ENCODE results near the gene NAGPA. TPM values are rescaled to one million over a fixed set of nuclear protein-coding genes. Genes with fewer than 3 reads are reported as not detected.
"Not testable (repeated sequence)": the region's sequence is repeated elsewhere in the genome, so short reads cannot be mapped to it uniquely, and the experiment has no call there.

Gene NAGPA
- 33.1 and 36.6 TPM in 2 replicates for polyA plus RNA-seq
- polyA minus RNA-seq = 14.4 and 23.6 TPM in 2 replicates

DNA sequence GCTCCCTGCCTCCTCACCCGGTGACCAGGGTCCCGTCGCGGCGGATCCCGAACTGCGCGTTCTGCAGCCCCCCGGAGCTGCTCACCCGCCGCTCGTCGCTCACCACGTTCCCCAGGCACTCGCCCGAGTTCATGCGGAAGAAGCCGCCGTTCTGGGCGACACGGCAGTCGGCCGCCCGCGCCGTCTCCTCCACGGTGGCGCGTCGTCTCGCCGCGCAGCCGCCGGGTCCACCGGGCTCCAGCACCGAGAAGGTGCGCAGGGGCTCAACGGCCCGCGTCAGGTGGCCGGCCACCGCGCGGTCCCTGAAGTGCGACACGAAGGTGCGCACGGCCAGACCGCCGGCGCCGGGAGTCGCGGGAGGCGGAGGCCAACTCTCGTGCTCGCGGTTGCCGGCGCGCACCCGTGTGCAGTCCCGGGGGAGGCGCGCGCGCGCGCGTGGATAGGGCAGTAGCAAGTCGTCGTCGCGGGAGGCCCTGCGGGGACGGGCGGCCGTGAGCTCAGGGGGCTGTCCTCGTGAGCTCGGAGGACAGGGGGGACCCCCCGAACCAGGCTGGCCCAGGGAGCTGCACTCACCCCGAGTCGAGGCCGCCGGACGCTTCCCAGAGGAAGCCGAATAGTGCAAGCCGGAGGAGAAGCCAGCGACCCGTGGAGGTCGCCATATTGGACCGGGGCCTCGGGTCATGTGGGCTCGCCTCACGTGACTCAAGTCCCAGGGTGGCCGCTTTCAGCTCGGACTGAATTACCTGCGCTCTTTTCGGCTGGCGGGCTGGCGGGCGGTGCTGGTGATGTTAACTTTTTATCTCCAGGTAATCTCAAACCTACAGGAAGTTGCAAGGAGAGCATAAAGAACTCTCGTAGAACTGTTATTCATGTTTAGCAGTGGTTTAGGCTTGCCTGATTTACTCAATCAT is at the start of gene NAGPA:
Gene NAGPA (minus strand): TSS at position 680 of the 911 bp plus-strand sequence. CDS start 21 bp downstream, at position 659.
- H3K9me2 ChIP-seq (ENCODE audit: insufficient read depth, low read length) = no peaks in the 10 kb centered on the region
- no peaks in the 10 kb centered on the region for H3K9me3 ChIP-seq (ENCODE audit: low read length)
- H3K4me3 ChIP-seq (ENCODE audit: low read length) = peak within 1 kb of the TSS; percentile 94
- no peaks in the 10 kb centered on the region for H3K36me3 ChIP-seq (ENCODE audit: insufficient read depth, low read length)
- H4K20me1 ChIP-seq (ENCODE audit: insufficient read depth) = no peaks in the 10 kb centered on the region
- peak; percentile 46 for TF ChIP-seq SMC3 (conservative IDR thresholded peaks at IDR 0.05; ENCODE audit: poor library complexity)
- TF ChIP-seq MXI1 (conservative IDR thresholded peaks at IDR 0.05; ENCODE audit: poor library complexity, severe bottlenecking) = peak; percentile 95
- TF ChIP-seq EP300 (conservative IDR thresholded peaks at IDR 0.05; ENCODE audit: poor library complexity, severe bottlenecking) = peak; percentile 65
- TF ChIP-seq, protein P1, sequence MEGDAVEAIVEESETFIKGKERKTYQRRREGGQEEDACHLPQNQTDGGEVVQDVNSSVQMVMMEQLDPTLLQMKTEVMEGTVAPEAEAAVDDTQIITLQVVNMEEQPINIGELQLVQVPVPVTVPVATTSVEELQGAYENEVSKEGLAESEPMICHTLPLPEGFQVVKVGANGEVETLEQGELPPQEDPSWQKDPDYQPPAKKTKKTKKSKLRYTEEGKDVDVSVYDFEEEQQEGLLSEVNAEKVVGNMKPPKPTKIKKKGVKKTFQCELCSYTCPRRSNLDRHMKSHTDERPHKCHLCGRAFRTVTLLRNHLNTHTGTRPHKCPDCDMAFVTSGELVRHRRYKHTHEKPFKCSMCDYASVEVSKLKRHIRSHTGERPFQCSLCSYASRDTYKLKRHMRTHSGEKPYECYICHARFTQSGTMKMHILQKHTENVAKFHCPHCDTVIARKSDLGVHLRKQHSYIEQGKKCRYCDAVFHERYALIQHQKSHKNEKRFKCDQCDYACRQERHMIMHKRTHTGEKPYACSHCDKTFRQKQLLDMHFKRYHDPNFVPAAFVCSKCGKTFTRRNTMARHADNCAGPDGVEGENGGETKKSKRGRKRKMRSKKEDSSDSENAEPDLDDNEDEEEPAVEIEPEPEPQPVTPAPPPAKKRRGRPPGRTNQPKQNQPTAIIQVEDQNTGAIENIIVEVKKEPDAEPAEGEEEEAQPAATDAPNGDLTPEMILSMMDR (IDR thresholded peaks at IDR 0.05; ENCODE audit: poor library complexity, severe bottlenecking) = peak; percentile 22
- TF ChIP-seq TAF1 (IDR thresholded peaks at IDR 0.05; ENCODE audit: low read depth) = no peak
- TF ChIP-seq, protein P2, sequence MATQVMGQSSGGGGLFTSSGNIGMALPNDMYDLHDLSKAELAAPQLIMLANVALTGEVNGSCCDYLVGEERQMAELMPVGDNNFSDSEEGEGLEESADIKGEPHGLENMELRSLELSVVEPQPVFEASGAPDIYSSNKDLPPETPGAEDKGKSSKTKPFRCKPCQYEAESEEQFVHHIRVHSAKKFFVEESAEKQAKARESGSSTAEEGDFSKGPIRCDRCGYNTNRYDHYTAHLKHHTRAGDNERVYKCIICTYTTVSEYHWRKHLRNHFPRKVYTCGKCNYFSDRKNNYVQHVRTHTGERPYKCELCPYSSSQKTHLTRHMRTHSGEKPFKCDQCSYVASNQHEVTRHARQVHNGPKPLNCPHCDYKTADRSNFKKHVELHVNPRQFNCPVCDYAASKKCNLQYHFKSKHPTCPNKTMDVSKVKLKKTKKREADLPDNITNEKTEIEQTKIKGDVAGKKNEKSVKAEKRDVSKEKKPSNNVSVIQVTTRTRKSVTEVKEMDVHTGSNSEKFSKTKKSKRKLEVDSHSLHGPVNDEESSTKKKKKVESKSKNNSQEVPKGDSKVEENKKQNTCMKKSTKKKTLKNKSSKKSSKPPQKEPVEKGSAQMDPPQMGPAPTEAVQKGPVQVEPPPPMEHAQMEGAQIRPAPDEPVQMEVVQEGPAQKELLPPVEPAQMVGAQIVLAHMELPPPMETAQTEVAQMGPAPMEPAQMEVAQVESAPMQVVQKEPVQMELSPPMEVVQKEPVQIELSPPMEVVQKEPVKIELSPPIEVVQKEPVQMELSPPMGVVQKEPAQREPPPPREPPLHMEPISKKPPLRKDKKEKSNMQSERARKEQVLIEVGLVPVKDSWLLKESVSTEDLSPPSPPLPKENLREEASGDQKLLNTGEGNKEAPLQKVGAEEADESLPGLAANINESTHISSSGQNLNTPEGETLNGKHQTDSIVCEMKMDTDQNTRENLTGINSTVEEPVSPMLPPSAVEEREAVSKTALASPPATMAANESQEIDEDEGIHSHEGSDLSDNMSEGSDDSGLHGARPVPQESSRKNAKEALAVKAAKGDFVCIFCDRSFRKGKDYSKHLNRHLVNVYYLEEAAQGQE (IDR thresholded peaks at IDR 0.05; ENCODE audit: borderline replicate concordance) = peak; percentile 78
- peak; percentile 19 for TF ChIP-seq RAD21 (conservative IDR thresholded peaks at IDR 0.05)
- peak; percentile 84 for TF ChIP-seq POLR2AphosphoS5 (IDR thresholded peaks at IDR 0.05)
- no peak for TF ChIP-seq EZH2 (IDR thresholded peaks at IDR 0.05; ENCODE audit: borderline replicate concordance, insufficient read depth, low read length, poor library complexity, severe bottlenecking)
- H3K4me2 ChIP-seq (ENCODE audit: low read length) = peak within 1 kb of the TSS; percentile 88
- H3K27me3 ChIP-seq (ENCODE audit: insufficient read depth, low read depth, low read length) = no peaks in the 10 kb centered on the region
- peak within 1 kb of the TSS; percentile 55 for H3K27ac ChIP-seq (ENCODE audit: low read length)
- H3F3A ChIP-seq (ENCODE audit: insufficient read depth, low read length, poor library complexity, severe bottlenecking) = no peaks in the 10 kb centered on the region
- peak within 1 kb of the TSS; percentile 77 for H2AFZ ChIP-seq (ENCODE audit: low read depth, low read length)
- no peaks in the 10 kb centered on the region for H3K79me2 ChIP-seq (replicated peaks; ENCODE audit: insufficient read depth, low read length)
- H3K9ac ChIP-seq (ENCODE audit: low read length) = peak within 1 kb of the TSS; percentile 69

DNA sequence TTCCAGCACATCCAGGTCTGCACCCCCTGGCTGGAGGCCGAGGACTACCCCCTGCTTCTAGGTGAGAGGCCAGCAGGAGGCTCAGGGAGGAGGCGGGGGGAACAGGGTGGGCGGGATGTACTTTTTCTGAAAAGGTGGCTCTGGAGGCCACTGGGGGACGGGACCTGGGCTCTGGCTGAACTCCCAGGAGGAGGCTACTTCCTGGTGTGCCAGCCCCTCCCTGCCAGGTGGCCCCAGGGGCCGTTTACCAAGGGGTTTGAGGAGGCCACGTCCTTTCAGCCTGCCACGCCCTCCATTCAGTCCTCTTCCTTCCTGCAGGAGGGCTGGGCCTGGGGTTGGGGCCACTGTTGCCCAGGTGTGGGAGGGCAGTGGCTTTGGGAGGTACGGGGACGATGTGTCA is 47.3 kb upstream of the NAGPA start:
- not testable (repeated sequence) for H4K20me1 ChIP-seq (ENCODE audit: insufficient read depth); H3K9ac ChIP-seq (ENCODE audit: low read length); H3K79me2 ChIP-seq (replicated peaks; ENCODE audit: insufficient read depth, low read length); H3K4me2 ChIP-seq (ENCODE audit: low read length); H3K27ac ChIP-seq (ENCODE audit: low read length); H3F3A ChIP-seq (ENCODE audit: insufficient read depth, low read length, poor library complexity, severe bottlenecking); H3K9me3 ChIP-seq (ENCODE audit: low read length); H3K36me3 ChIP-seq (ENCODE audit: insufficient read depth, low read length); H3K27me3 ChIP-seq (ENCODE audit: insufficient read depth, low read depth, low read length); H2AFZ ChIP-seq (ENCODE audit: low read depth, low read length); H3K4me3 ChIP-seq (ENCODE audit: low read length); H3K9me2 ChIP-seq (ENCODE audit: insufficient read depth, low read length)

DNA sequence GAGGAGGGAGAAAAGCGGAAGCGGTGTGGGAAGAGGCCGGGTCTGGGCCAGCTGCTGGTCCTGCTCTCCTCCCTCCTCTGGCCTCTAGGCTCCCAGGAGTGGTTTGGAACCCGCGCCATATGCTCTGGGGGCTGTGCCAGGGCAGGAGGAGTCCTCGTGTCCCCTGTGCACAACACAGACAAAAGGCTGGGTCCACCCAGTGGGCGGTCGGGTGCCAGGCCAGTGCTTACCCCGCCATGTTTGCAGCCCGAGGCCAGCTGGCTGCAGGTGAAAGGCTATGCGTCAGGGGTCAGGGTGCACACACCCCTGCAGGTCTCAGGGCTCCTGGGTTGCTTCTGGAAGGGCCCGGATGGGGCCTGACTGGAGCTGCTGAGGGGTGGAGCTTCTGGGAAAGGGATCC is 46.7 kb upstream of the NAGPA start:
- H3K4me2 ChIP-seq (ENCODE audit: low read length); H3K4me3 ChIP-seq (ENCODE audit: low read length); H3K27me3 ChIP-seq (ENCODE audit: insufficient read depth, low read depth, low read length); H3K36me3 ChIP-seq (ENCODE audit: insufficient read depth, low read length); H2AFZ ChIP-seq (ENCODE audit: low read depth, low read length); H3K9me3 ChIP-seq (ENCODE audit: low read length); H3F3A ChIP-seq (ENCODE audit: insufficient read depth, low read length, poor library complexity, severe bottlenecking); H4K20me1 ChIP-seq (ENCODE audit: insufficient read depth); H3K79me2 ChIP-seq (replicated peaks; ENCODE audit: insufficient read depth, low read length); H3K9me2 ChIP-seq (ENCODE audit: insufficient read depth, low read length); H3K27ac ChIP-seq (ENCODE audit: low read length); H3K9ac ChIP-seq (ENCODE audit: low read length): not testable (repeated sequence)
